Measurements from ENCODE around the gene FST. TPM values are rescaled to one million over a fixed set of nuclear protein-coding genes. Genes with fewer than 3 reads are reported as not detected.
A peak's percentile ranks its signal among the peaks of the same experiment; 100 is the strongest.

Gene FST
- total and polyA plus RNA-seq, 10 of the 15 experiments (the other 5 are each of a cell fraction or from before 2014, with no cell fraction given) = 0.23 TPM; not detected in 9

DNA sequence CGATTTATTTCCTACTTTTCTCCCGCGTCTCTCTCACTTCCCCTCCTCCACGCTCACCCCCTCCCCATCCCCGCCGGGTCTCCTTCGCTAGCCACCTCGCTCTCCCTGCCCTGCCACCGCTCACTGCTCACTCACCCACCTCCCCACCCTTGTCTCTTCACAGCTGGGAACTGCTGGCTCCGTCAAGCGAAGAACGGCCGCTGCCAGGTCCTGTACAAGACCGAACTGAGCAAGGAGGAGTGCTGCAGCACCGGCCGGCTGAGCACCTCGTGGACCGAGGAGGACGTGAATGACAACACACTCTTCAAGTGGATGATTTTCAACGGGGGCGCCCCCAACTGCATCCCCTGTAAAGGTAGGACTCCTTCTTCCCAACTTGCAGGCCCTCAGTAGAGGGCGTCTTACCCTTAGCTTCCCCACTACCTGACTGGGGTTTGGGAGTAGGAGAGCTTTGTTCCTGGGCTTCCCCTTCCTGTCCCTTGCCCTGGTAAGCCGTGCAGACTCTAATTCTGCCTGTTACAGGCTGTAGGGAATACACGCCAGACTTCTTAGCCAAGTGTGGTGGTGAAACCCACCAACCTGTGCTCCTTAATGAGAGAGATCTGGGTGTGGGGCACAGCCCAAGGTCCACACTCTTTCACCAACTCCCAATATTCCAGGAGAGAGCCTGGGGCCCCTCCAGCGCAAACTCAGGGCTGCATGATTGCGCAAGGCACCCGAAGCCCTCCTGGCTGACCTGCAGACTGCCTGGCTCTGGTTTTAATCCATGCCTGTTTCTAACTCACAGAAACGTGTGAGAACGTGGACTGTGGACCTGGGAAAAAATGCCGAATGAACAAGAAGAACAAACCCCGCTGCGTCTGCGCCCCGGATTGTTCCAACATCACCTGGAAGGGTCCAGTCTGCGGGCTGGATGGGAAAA, 2.5 kb downstream of the FST start:
- FAIRE-seq (no peak), DNase-seq (ENCODE audit: low read depth, low spot score) (no peak), ATAC-seq (peak; percentile 52)
- ChIA-PET RAD21 (ENCODE audit: unreplicated experiment) (interaction anchor here (0.6 to 1.3 kb wide), 3 partner anchors 575 to 752 kb away, joined by 3 to 4 read pairs (median 3); no protein-coding TSS in a partner anchor), SMC1A (ENCODE audit: uncharacterized antibody, unreplicated experiment) (no interaction called here), CTCF (interaction anchor here (1.3 to 3.4 kb wide), 3 partner anchors 733 to 752 kb away, joined by 3 to 14 read pairs (median 9); no protein-coding TSS in a partner anchor), POLR2A (no interaction called here)
- Histone ChIP-seq H3K79me2 (ENCODE audit: control insufficient read depth, insufficient read depth, low read length) (no peaks in the 10 kb centered on the region), H3K36me3 (ENCODE audit: control insufficient read depth in 2 of 2, insufficient read depth in 2 of 2, low read length in 1 of 2) (no peaks in the 10 kb centered on the region), H3K27me3 (replicated peaks in 1 of 2; ENCODE audit: control insufficient read depth in 2 of 2, insufficient read depth in 2 of 2, low read length in 1 of 2) (peaks cover 4 to 16% of the 10 kb centered on the region in 2 experiments), H3K4me1 (ENCODE audit: control insufficient read depth, insufficient read depth, low read length) (peaks cover 8% of the 10 kb centered on the region), H3K4me2 (ENCODE audit: control insufficient read depth, insufficient read depth) (peak overlapping the region; percentile 79), H3K9me3 (replicated peaks; ENCODE audit: control insufficient read depth, insufficient read depth, low read length) (no peaks in the 10 kb centered on the region), H2AFZ (ENCODE audit: control insufficient read depth, low read depth, low read length) (no peak overlapping the region; the same call in 1 of the 2 replicates), H4K20me1 (ENCODE audit: control insufficient read depth, insufficient read depth) (no peaks in the 10 kb centered on the region), H3K4me3 (peak overlapping the region; percentile 55; the same call in 1 of the 2 replicates), H3K27ac (ENCODE audit: control insufficient read depth, insufficient read depth) (no peak overlapping the region), H3K9ac (ENCODE audit: control insufficient read depth, insufficient read depth, low read length) (no peak overlapping the region)
- 29% methylated on average over 31 of the region's 35 CpGs for WGBS (ENCODE audit: insufficient coverage, insufficient replicate concordance, low lambda C conversion rate, missing lambda C conversion rate)
- no TSS peak for BruUV-seq (replicated peaks)
- TF ChIP-seq CTCF (IDR thresholded peaks at IDR 0.05 in 2 of 3, conservative IDR thresholded peaks at IDR 0.05 in 1 of 3; ENCODE audit: control insufficient read depth in 2 of 3, extremely low read depth in 1 of 3, insufficient read depth in 1 of 3, low read depth in 3 of 3, low read length in 3 of 3) (peak; percentile 8 to 42 (median 9); a peak in 2 of 6 replicates), POU2F2 (IDR thresholded peaks at IDR 0.05; ENCODE audit: borderline replicate concordance, low read depth, low read length) (no peak)
- in situ Hi-C loops (cut with MboI) = loop anchor here (5.0 kb wide), 1 partner anchor 744 kb away; no protein-coding TSS in a partner anchor
- intact Hi-C loops (cut with micrococcal nuclease; ENCODE audit: unreplicated experiment) = loop anchor here (5.0 kb wide), 2 partner anchors 79 to 934 kb away; partner anchors contain the start of gene NDUFS4

All from GM12878 (cell line).